ENCODE data around the gene ADCY4.

The ADCY4 gene

GRCh38 chr14:24338843-24339242, 4.0 kb upstream of the ADCY4 start:
- no peak overlapping the region for H3K4me3 ChIP-seq (replicated peaks; ENCODE audit: low read depth, low read length)
- no peak for DNase-seq (ENCODE audit: low read depth)
- TF ChIP-seq CTCF (IDR thresholded peaks at IDR 0.05; ENCODE audit: low read length, missing control alignments) = no peak

GRCh38 chr14:24337824-24338175, 2.9 kb upstream of the ADCY4 start:
- no peak overlapping the region for H3K4me3 ChIP-seq (replicated peaks; ENCODE audit: low read depth, low read length)
- DNase-seq (ENCODE audit: low read depth) = no peak
- TF ChIP-seq CTCF (IDR thresholded peaks at IDR 0.05; ENCODE audit: low read length, missing control alignments) = no peak

- no peak overlapping the region for H3K4me3 ChIP-seq (replicated peaks; ENCODE audit: low read depth, low read length)
- TF ChIP-seq CTCF (IDR thresholded peaks at IDR 0.05; ENCODE audit: low read length, missing control alignments) = no peak
- no peak for DNase-seq (ENCODE audit: low read depth)
These were observed 2.4 kb upstream of the ADCY4 start for GRCh38 chr14:24337144-24337823.

GRCh38 chr14:24335461-24336171, 745 bp upstream of the ADCY4 start:
- no peak overlapping the region for H3K4me3 ChIP-seq (replicated peaks; ENCODE audit: low read depth, low read length)

GRCh38 chr14:24332268-24332993, 2.4 kb downstream of the ADCY4 start:
- H3K4me3 ChIP-seq (replicated peaks; ENCODE audit: low read depth, low read length) = peak overlapping the region; percentile 7
- peak; percentile 65 for DNase-seq (ENCODE audit: low read depth)
- peak; percentile 76 for TF ChIP-seq CTCF (IDR thresholded peaks at IDR 0.05; ENCODE audit: low read length, missing control alignments)

More at GRCh38 chr14:24335461-24336171, 745 bp upstream of the ADCY4 start:
- no peak for TF ChIP-seq CTCF (IDR thresholded peaks at IDR 0.05; ENCODE audit: low read length, missing control alignments)
- DNase-seq (ENCODE audit: low read depth) = no peak

- no peak overlapping the region for H3K4me3 ChIP-seq (replicated peaks; ENCODE audit: low read depth, low read length)
- no peak for TF ChIP-seq CTCF (IDR thresholded peaks at IDR 0.05; ENCODE audit: low read length, missing control alignments)
These were observed 3.1 kb downstream of the ADCY4 start for GRCh38 chr14:24331731-24332267.

More at GRCh38 chr14:24331731-24332267, 3.1 kb downstream of the ADCY4 start:
- DNase-seq (ENCODE audit: low read depth) = no peak
